Right lobe of liver (tissue), 4 donors: ENCODE data around the gene RNASEH2B.

Experiments used
- CTCF ChIP-seq, 4 donors: fragments of 200-600 bp in 3 of 4; fragments of 450-650 bp in 1 of 4; IDR thresholded peaks; one replicate each; pipeline versions ENCODE4 v1.5.1 to v1.8.0; 2016 to 2022; ENCODE audit warnings: antibody characterized with exemption in 4 of 4, mild to moderate bottlenecking in 2 of 4
- POLR2A ChIP-seq: fragments of 450-650 bp; IDR thresholded peaks from one replicate; pipeline ENCODE4 v1.6.1; 2017; ENCODE audit warnings: antibody characterized with exemption, mild to moderate bottlenecking
- donor health status: DM: no; HTN: no; CAD: no.
- donor health status: DM: no; HTN: no; CAD: no.
- donor health status: DM: no; HTN: yes; CAD: no.

GRCh38 chr13:50993371-50993770 is 83.8 kb downstream of the RNASEH2B start:
- TF ChIP-seq CTCF (IDR thresholded peaks at IDR 0.05), result no peak
- no peak for TF ChIP-seq POLR2A
